ENCODE results near the gene SERPINA4.

DNA sequence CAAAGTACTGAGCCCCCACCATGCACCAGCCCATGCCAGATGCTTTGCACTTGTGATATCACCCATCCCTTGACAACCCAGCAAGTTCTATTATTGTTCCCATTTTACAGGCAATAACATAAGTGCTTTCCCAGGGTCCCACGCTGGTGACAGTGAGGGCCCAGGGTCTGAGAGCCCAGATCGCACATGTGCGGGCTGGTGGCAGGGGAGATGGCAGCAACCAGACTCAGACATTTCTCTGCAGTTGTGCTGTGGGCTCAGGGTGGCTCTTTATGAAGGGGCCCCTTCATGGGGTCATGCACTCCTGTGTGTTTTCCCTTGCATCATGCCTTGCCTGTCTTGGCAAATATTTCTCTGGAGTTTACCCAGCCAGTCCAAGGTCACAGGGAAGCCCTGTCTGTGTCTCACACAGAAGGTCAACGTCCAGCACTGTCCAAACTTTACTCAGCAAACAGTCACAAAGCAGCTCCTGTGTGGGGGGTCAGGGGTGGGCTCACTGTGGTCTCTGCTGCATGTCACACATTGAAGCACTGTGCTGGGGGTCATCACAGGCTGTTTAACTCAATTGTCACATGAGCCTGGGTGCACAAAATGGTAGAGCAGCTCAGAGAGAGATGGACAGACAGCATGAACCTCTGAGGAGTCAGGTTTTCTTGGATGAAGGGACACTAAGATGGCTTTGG is 32.6 kb downstream of the SERPINA4 start:
- TF ChIP-seq, protein P1, sequence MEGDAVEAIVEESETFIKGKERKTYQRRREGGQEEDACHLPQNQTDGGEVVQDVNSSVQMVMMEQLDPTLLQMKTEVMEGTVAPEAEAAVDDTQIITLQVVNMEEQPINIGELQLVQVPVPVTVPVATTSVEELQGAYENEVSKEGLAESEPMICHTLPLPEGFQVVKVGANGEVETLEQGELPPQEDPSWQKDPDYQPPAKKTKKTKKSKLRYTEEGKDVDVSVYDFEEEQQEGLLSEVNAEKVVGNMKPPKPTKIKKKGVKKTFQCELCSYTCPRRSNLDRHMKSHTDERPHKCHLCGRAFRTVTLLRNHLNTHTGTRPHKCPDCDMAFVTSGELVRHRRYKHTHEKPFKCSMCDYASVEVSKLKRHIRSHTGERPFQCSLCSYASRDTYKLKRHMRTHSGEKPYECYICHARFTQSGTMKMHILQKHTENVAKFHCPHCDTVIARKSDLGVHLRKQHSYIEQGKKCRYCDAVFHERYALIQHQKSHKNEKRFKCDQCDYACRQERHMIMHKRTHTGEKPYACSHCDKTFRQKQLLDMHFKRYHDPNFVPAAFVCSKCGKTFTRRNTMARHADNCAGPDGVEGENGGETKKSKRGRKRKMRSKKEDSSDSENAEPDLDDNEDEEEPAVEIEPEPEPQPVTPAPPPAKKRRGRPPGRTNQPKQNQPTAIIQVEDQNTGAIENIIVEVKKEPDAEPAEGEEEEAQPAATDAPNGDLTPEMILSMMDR (conservative IDR thresholded peaks at IDR 0.05 in 1 of 2, IDR thresholded peaks at IDR 0.05 in 1 of 2; ENCODE audit: low read depth in 1 of 2, low read length in 2 of 2): no peak
- TF ChIP-seq EZH2 (IDR thresholded peaks at IDR 0.05; ENCODE audit: low read length, missing control alignments): no peak

Data from fibroblast of lung (primary cell).